SK-N-DZ (cell line): ENCODE measurements around the gene TMEM79.
A peak's percentile ranks its signal among the peaks of the same experiment; 100 is the strongest.
"Not testable (repeated sequence)": the region's sequence is repeated elsewhere in the genome, so short reads cannot be mapped to it uniquely, and the experiment has no call there.

Experiments
- DNase-seq: peaks from one replicate; pipeline ENCODE4 v3.0.0-alpha.2; 2015; ENCODE audit warnings: low spot score

Gene TMEM79

DNA sequence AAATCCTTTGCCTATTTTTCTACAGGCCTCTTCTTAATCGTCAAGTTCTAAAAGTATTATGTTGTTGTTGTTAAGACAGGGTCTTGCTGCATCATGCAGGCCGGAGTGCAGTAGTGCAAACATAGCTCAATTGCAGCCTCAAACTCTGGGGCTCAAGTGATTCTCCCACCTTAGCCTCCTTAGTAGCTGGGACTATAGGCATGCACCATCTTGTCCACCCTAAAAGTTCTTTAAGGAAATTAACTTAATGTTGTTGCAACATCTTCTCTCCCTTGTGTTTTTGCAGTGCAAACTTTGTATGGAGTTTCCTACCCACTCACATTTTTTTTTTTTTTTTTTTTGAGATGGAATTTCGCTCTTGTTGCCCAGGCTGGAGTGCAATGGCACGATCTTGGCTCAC lies 19.1 kb downstream of the TMEM79 start:
- DNase-seq: no peak

DNA sequence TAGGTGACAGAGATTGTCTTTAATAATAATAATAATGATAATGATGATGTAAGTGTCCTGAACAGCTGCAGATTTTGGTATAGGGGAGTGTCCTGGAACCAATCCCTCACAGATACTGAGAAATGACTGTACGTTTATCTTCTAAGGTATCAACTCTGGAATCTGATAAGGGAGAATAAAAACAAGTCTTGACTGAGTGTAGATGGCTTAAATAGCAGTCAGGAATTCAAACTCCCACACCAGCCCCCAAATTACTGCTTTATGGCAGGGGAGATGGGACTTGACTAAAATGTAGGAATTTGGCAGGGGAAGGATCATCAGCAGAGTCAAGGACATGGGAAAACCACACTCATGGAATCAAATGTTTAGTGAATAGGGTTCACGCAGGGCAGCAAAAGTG lies 21.1 kb downstream of the TMEM79 start:
- DNase-seq: no peak

DNA sequence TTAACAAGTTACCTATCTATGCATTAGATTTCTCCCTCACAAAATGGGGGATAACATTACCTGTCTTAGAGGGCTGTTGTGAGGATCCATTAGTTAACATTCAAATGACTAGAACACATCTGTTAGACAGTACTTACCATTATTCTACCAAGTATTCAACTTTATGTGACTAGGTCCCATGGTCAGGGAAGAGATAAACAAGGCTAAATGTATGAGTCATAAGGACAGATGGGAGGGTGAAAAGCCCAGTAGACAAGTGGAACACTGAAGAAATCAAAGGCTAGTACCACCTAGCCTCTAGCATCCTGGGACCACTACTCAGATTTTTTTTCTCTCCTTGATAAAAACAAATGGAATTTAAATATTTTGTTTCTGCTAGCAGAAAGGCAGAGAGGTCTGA lies 24.0 kb downstream of the TMEM79 start:
- DNase-seq: no peak

DNA sequence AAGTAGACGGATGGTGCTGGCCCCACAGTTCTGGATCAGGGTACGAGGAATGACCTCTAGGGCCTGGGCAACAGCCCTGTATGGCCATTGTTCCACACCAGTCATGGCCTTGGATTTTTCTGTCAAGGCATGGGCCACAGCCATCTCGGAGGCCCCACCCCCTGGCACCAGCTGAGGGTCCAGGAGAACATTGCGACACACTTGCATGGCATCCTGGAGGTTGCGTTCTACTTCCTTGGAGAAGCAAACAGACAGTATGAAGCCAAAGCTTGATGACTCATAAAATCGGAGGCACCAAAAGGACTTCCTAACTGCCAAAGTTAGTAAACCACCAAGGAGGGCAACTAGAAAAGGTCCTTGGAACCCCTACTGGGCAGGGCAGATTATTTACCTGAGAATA lies 26.8 kb downstream of the TMEM79 start:
- DNase-seq: no peak

GRCh38 chr1:156316909-156317308 lies 32.8 kb downstream of the TMEM79 start:
- DNase-seq: no peak

- DNase-seq: no peak
Observed at GRCh38 chr1:156319664-156320063, 35.5 kb downstream of the TMEM79 start.

DNA sequence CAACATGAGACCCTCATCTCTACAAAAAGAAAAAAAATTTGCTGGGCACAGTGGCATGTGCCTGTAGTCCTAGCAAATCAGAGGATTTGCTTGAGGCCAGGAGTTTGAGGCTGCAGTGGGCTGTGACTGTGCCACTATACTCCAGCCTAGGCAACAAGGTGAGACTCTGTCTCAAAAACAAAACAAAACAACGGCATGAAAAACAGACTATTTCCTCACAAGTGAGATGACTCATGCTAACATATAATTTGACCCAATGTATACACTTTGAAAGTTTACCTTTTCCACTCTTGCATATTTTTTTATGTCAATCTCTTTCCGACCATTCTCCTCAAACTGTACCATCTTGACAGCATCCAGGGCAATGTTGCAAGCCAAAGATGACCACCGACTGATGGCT lies 36.4 kb downstream of the TMEM79 start:
- DNase-seq: no peak

- DNase-seq: not testable (repeated sequence)
Observed at GRCh38 chr1:156323179-156323578, 39.1 kb downstream of the TMEM79 start.

GRCh38 chr1:156336242-156336641 lies 52.1 kb downstream of the TMEM79 start:
- no peak for DNase-seq

DNA sequence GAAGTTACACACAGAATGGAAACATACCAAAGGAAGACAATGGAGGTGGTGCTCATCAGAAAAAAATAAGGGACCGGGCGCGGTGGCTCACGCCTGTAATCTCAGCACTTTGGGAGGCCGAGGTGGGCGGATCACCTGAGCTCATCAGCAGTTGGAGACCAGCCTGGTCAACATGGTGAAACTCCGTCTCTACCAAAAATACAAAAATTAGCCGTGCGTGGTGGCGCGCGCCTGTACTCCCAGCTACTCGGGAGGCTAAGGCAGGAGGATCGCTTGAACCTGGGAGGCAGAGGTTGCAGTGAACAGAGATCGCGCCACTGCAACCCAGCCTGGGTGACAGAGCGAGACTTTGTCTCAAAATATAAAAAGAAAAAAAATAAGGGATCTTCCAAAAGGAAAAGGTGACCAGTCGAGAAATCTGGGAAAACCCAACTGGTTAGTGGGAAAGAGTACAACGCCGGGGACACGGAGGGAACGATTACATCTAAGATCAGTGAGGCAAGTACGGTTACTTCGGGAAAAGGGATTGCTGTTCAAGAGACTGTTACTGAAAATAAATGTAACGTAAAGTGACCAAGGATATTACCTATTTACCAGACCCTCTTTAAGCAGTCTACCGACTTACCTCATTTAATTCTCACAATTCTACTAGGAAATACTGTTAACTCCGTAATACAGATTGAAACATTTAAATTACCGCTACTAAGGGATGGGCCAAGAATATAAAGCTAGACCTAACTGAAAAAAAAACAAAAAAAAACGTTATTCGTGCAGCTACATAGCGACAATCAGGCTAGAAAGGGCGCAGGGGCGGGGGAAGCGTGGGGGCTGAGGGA lies 53.1 kb downstream of the TMEM79 start:
- DNase-seq: no peak

DNA sequence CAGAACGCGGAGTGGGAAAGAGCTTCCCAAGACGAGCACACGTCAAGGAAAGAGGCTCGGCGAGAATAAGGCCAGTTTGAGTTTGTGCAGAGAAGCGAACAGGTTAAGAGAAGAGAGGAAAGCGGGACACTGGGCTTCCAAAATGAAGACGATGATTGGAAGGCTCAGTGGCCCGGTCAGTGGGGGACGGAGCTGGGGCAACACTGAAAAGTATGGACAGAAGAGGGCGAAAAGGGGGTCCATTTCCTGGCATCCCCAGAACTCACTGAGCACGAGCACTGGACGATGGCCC lies 53.7 kb downstream of the TMEM79 start:
- DNase-seq: no peak

- peak; percentile 100 for DNase-seq
Observed at GRCh38 chr1:156338180-156338976, 54.3 kb downstream of the TMEM79 start, which contains the start of the genes CCT3 and TSACC. Gene CCT3, minus strand, starts transcription at chr1:156338292. Its CDS starts 108 bp downstream, at chr1:156338184. Gene TSACC, plus strand, starts transcription at chr1:156338526. Its CDS starts 1,232 bp downstream, at chr1:156339758.
